Panc1 (cell line): Measurements from ENCODE around the gene RARG. TPM values are rescaled to one million over a fixed set of nuclear protein-coding genes. Genes with fewer than 3 reads are reported as not detected.

ENCODE experiments used
- ATAC-seq: fragments of 200-7000 bp; cut with Tn5 transposase; 2 replicates; pipeline ENCODE4 v1.9.1; 2020; ENCODE audit warnings: mild to moderate bottlenecking, moderate library complexity
- BruUV-seq: library from RNA; stranded (reverse); fragments of 400-500 nt; replicated peaks from 2 replicates; lab custom pipeline; 2021; lab: Mats Ljungman, UMichigan
- CTCF ChIA-PET: fragments of 300-600 bp; sonication (Branson Sonifier 250); formaldehyde crosslinking; loops from one replicate; lab custom pipeline; 2022; ENCODE audit warnings: antibody characterized with exemption; lab: Charles Lee
- POLR2A ChIA-PET: fragments of 300-600 bp; sonication (Branson Sonifier 250); formaldehyde crosslinking; loops from one replicate; lab custom pipeline; 2022; ENCODE audit warnings: antibody characterized with exemption; lab: Charles Lee
- DNase-seq: peaks from one replicate; pipeline ENCODE4 v3.0.0-alpha.2; 2010; ENCODE audit warnings: low read depth, low spot score
- H3K27ac ChIP-seq: 2 replicates; pipeline ENCODE4 v1.5.1; 2011; ENCODE audit warnings: mild to moderate bottlenecking, low read length, inconsistent platforms
- H3K27me3 ChIP-seq: fragments of 200-500 bp; sonication (Bioruptor generic); 2 replicates; pipeline ENCODE4 v1.6.0; 2014; ENCODE audit warnings: low read length, inconsistent platforms; ENCODE audit not compliant: control insufficient read depth, insufficient read depth
- H3K36me3 ChIP-seq: fragments of 200-500 bp; sonication (Bioruptor generic); 2 replicates; pipeline ENCODE4 v1.5.1; 2014; ENCODE audit warnings: inconsistent platforms, mild to moderate bottlenecking, low read length, moderate library complexity; ENCODE audit not compliant: control insufficient read depth, insufficient read depth
- H3K4me1 ChIP-seq: 2 replicates; pipeline ENCODE4 v1.5.1; 2011; ENCODE audit warnings: inconsistent platforms, mild to moderate bottlenecking, low read length, moderate library complexity; ENCODE audit not compliant: control insufficient read depth, insufficient read depth
- H3K4me3 ChIP-seq, 2 experiments: 2 replicates each; pipeline ENCODE4 v1.5.1; 2011 to 2012; ENCODE audit warnings: low read depth in 2 of 2, low read length in 2 of 2, mild to moderate bottlenecking in 2 of 2, inconsistent platforms in 1 of 2, moderate library complexity in 1 of 2
- H3K9me3 ChIP-seq: fragments of 200-500 bp; sonication (Bioruptor generic); 2 replicates; pipeline ENCODE4 v1.5.1; 2014; ENCODE audit warnings: low read depth, mild to moderate bottlenecking, inconsistent platforms, low read length, moderate library complexity; ENCODE audit not compliant: control insufficient read depth, insufficient read depth
- CTCF ChIP-seq: fragments of 450-650 bp; IDR thresholded peaks from 2 replicates; pipeline ENCODE4 v1.5.1; 2017; ENCODE audit warnings: mild to moderate bottlenecking
- POLR2AphosphoS5 ChIP-seq: IDR thresholded peaks from 2 replicates; pipeline ENCODE4 v1.6.1; 2012; ENCODE audit warnings: mild to moderate bottlenecking, low read depth, low read length, moderate library complexity
- REST ChIP-seq, 2 experiments: IDR thresholded peaks; 2 replicates each; pipeline ENCODE4 v1.6.1; 2011 to 2012; ENCODE audit warnings: low read depth in 2 of 2, control low read depth in 1 of 2, low read length in 1 of 2, mild to moderate bottlenecking in 1 of 2, moderate library complexity in 1 of 2; ENCODE audit not compliant: insufficient read depth in 1 of 2
- SIN3A ChIP-seq: IDR thresholded peaks from 2 replicates; pipeline ENCODE4 v1.6.1; 2012; ENCODE audit warnings: low read depth, mild to moderate bottlenecking, low read length, moderate library complexity, borderline replicate concordance; ENCODE audit not compliant: insufficient read depth
- TCF7L2 ChIP-seq: IDR thresholded peaks from 2 replicates; pipeline ENCODE4 v1.6.1; 2011; ENCODE audit warnings: mild to moderate bottlenecking, low read depth, low read length, inconsistent platforms
- in situ Hi-C: cut with HindIII; loops from 2 replicates; pipeline ENCODE4 v1.10.0; 2016; ENCODE audit warnings: low sequenced_read_pairs, low pct_unique_long_range_greater_than_20kb
- intact Hi-C: fragments of 100-400 bp; cut with micrococcal nuclease; formaldehyde crosslinking; loops from one replicate; pipeline ENCODE4 v1.10.0; 2022; ENCODE audit not compliant: unreplicated experiment
- total RNA-seq: library from RNA; stranded (reverse); gene quantifications from one replicate; pipeline ENCODE4 v1.2.1, GENCODE V29; 2021; ENCODE audit not compliant: unreplicated experiment

The RARG gene
- total RNA-seq, 1 experiment from 2014 or later = 41.2 TPM

- ATAC-seq (no peak), DNase-seq (no peak)
- TF ChIP-seq TCF7L2 (no peak), CTCF (no peak), POLR2AphosphoS5 (no peak), REST (IDR thresholded peaks at IDR 0.05; ENCODE audit: insufficient read depth in 1 of 2, low read depth in 2 of 2, low read length in 1 of 2) (no peak), SIN3A (no peak)
- intact Hi-C loops (no loop called here), in situ Hi-C loops (no loop called here)
- Histone ChIP-seq H3K36me3 (no peaks in the 10 kb centered on the region), H3K9me3 (no peaks in the 10 kb centered on the region), H3K27me3 (no peaks in the 10 kb centered on the region), H3K27ac (no peak overlapping the region), H3K4me3 (no peak overlapping the region), H3K4me1 (no peaks in the 10 kb centered on the region)
- ChIA-PET POLR2A (no interaction called here), CTCF (interaction anchor here (0.7 kb wide), 1 partner anchor 91 kb away, joined by 3 read pairs; no protein-coding TSS in a partner anchor)
- BruUV-seq = no TSS peak
Measured at GRCh38 chr12:53200107-53200457, 31.9 kb downstream of the RARG start.

- Histone ChIP-seq H3K27ac (no peak overlapping the region), H3K36me3 (no peaks in the 10 kb centered on the region), H3K9me3 (no peaks in the 10 kb centered on the region), H3K4me3 (no peak overlapping the region), H3K4me1 (no peaks in the 10 kb centered on the region), H3K27me3 (no peaks in the 10 kb centered on the region)
- DNase-seq = no peak
- ChIA-PET CTCF (interaction anchor here (0.7 kb wide), 1 partner anchor 91 kb away, joined by 3 read pairs; no protein-coding TSS in a partner anchor), POLR2A (no interaction called here)
- BruUV-seq = no TSS peak
- intact Hi-C loops (no loop called here), in situ Hi-C loops (no loop called here)
- ATAC-seq = no peak
- TF ChIP-seq REST (IDR thresholded peaks at IDR 0.05; ENCODE audit: insufficient read depth in 1 of 2, low read depth in 2 of 2, low read length in 1 of 2) = no peak
- no peak for TF ChIP-seq TCF7L2
- no peak for TF ChIP-seq SIN3A
- TF ChIP-seq CTCF = no peak
- no peak for TF ChIP-seq POLR2AphosphoS5
Measured at GRCh38 chr12:53199700-53200099, 32.3 kb downstream of the RARG start.
